HUES64 (cell line): ENCODE data around the gene GAPDHS. TPM values are rescaled to one million over a fixed set of nuclear protein-coding genes. Genes with fewer than 3 reads are reported as not detected.

Experiments used
- H3K27ac ChIP-seq: 2 replicates; pipeline ENCODE4 v1.7.0; 2013; ENCODE audit warnings: low read depth, low read length, inconsistent platforms
- H3K27me3 ChIP-seq: 2 replicates; pipeline ENCODE4 v1.6.1; 2013; ENCODE audit warnings: mild to moderate bottlenecking, low read length; ENCODE audit not compliant: insufficient read depth
- H3K36me3 ChIP-seq: 2 replicates; pipeline ENCODE4 v1.6.1; 2013; ENCODE audit warnings: mild to moderate bottlenecking, low read length; ENCODE audit not compliant: insufficient read depth
- H3K4me1 ChIP-seq: 2 replicates; pipeline ENCODE4 v1.6.1; 2013; ENCODE audit warnings: mild to moderate bottlenecking, low read length, moderate library complexity; ENCODE audit not compliant: insufficient read depth
- H3K4me3 ChIP-seq: 2 replicates; pipeline ENCODE4 v1.5.1; 2013; ENCODE audit warnings: mild to moderate bottlenecking, low read length, moderate library complexity
- H3K9ac ChIP-seq: 2 replicates; pipeline ENCODE4 v1.6.1; 2013; ENCODE audit warnings: mild to moderate bottlenecking, low read depth, low read length
- H3K9me3 ChIP-seq: 2 replicates; pipeline ENCODE4 v1.6.1; 2013; ENCODE audit warnings: low read depth, low read length; ENCODE audit not compliant: insufficient read depth
- WGBS: fragments of 150-250, 120-280 bp; methylation state at CpG from one replicate; pipeline ENCODE4 v1.1.7; 2013; ENCODE audit warnings: missing lambda C conversion rate; 5-methylcytosine and 5-hydroxymethylcytosine counted together
- polyA plus RNA-seq, 2 experiments: library from polyadenylated mRNA; stranded (reverse); fragments of 50-300 nt; gene quantifications; one replicate each; pipeline ENCODE4 v1.2.3, GENCODE V29; 2013

The GAPDHS gene
- polyA plus RNA-seq (2013, experiment 1 of 2), result not detected
- not detected for polyA plus RNA-seq (2013, experiment 2 of 2)

- H3K9ac ChIP-seq, result no peak within 1 kb of the TSS
- no peaks in the 10 kb centered on the region for H3K27me3 ChIP-seq
- H3K4me1 ChIP-seq, result peaks cover 8% of the 10 kb centered on the region; the same call in 1 of the 2 replicates
- no peak within 1 kb of the TSS for H3K27ac ChIP-seq
- no peaks in the 10 kb centered on the region for H3K36me3 ChIP-seq
- H3K9me3 ChIP-seq, result no peaks in the 10 kb centered on the region
- 89% methylated on average over 38 of the region's 39 CpGs for WGBS
- H3K4me3 ChIP-seq, result no peak within 1 kb of the TSS; the same call in 1 of the 2 replicates
These were observed at the start of gene GAPDHS for GRCh38 chr19:35533201-35533821. Gene GAPDHS, plus strand, starts transcription at chr19:35533456. Its CDS starts 72 bp downstream, at chr19:35533528.

GRCh38 chr19:35484252-35485036, 48.8 kb upstream of the GAPDHS start:
- Histone ChIP-seq H3K4me3 (no peak overlapping the region), H3K36me3 (no peaks in the 10 kb centered on the region), H3K27me3 (0 out of 2 replicates have a peak, but pooled peaks cover 2% of the 10 kb centered on the region), H3K9me3 (no peaks in the 10 kb centered on the region), H3K4me1 (no peaks in the 10 kb centered on the region), H3K27ac (no peak overlapping the region), H3K9ac (no peak overlapping the region)
- WGBS, result 75% methylated on average over 7 of the region's 7 CpGs

- Histone ChIP-seq H3K36me3 (no peaks in the 10 kb centered on the region), H3K9me3 (no peaks in the 10 kb centered on the region), H3K27ac (no peak overlapping the region), H3K4me1 (no peaks in the 10 kb centered on the region), H3K9ac (no peak overlapping the region), H3K4me3 (no peak overlapping the region), H3K27me3 (0 out of 2 replicates have a peak, but pooled peaks cover 2% of the 10 kb centered on the region)
- WGBS, result 88% methylated on average over 3 of the region's 3 CpGs
These were observed 47.0 kb upstream of the GAPDHS start for GRCh38 chr19:35486268-35486708.

- H3K4me3 ChIP-seq, result no peak overlapping the region
- H3K9ac ChIP-seq, result no peak overlapping the region
- H3K4me1 ChIP-seq, result no peaks in the 10 kb centered on the region
- no peaks in the 10 kb centered on the region for H3K36me3 ChIP-seq
- H3K9me3 ChIP-seq, result no peaks in the 10 kb centered on the region
- 0 out of 2 replicates have a peak, but pooled peaks cover 2% of the 10 kb centered on the region for H3K27me3 ChIP-seq
- H3K27ac ChIP-seq, result no peak overlapping the region
- 95% methylated on average over 10 of the region's 10 CpGs for WGBS
These were observed 45.5 kb upstream of the GAPDHS start for GRCh38 chr19:35487656-35488182.

GRCh38 chr19:35488677-35489076, 44.6 kb upstream of the GAPDHS start:
- Histone ChIP-seq H3K27me3 (0 out of 2 replicates have a peak, but pooled peaks cover 2% of the 10 kb centered on the region), H3K27ac (no peak overlapping the region), H3K4me3 (no peak overlapping the region), H3K4me1 (no peaks in the 10 kb centered on the region), H3K9ac (no peak overlapping the region), H3K9me3 (no peaks in the 10 kb centered on the region), H3K36me3 (no peaks in the 10 kb centered on the region)
- WGBS, result 91% methylated on average over 16 of the region's 16 CpGs

- 86% methylated on average over 9 of the region's 9 CpGs for whole genome bisulfite sequencing
- Histone ChIP-seq H3K27ac (no peak within 1 kb of the TSS), H3K36me3 (no peaks in the 10 kb centered on the region), H3K9me3 (no peaks in the 10 kb centered on the region), H3K9ac (no peak within 1 kb of the TSS), H3K4me3 (no peak within 1 kb of the TSS), H3K4me1 (no peaks in the 10 kb centered on the region), H3K27me3 (0 out of 2 replicates have a peak, but pooled peaks cover 2% of the 10 kb centered on the region)
These were observed 42.9 kb upstream of the GAPDHS start, which contains the start of gene KRTDAP for GRCh38 chr19:35490364-35490763. Gene KRTDAP, minus strand, starts transcription at chr19:35490464. Its CDS starts 22 bp downstream, at chr19:35490442.

- 93% methylated on average over 9 of the region's 9 CpGs for whole genome bisulfite sequencing
- H3K4me3 ChIP-seq, result no peak overlapping the region
- H3K27ac ChIP-seq, result no peak overlapping the region
- no peaks in the 10 kb centered on the region for H3K36me3 ChIP-seq
- no peak overlapping the region for H3K9ac ChIP-seq
- H3K4me1 ChIP-seq, result no peaks in the 10 kb centered on the region
- H3K9me3 ChIP-seq, result no peaks in the 10 kb centered on the region
- H3K27me3 ChIP-seq, result no peaks in the 10 kb centered on the region
These were observed 41.4 kb upstream of the GAPDHS start for GRCh38 chr19:35491836-35492360.

GRCh38 chr19:35493971-35494370, 39.3 kb upstream of the GAPDHS start:
- no peak overlapping the region for H3K9ac ChIP-seq
- no peaks in the 10 kb centered on the region for H3K4me1 ChIP-seq
- no peak overlapping the region for H3K4me3 ChIP-seq
- no peak overlapping the region for H3K27ac ChIP-seq
- no peaks in the 10 kb centered on the region for H3K27me3 ChIP-seq
- no peaks in the 10 kb centered on the region for H3K9me3 ChIP-seq
- 89% methylated on average over 9 of the region's 9 CpGs for WGBS
- H3K36me3 ChIP-seq, result peaks cover 15% of the 10 kb centered on the region

GRCh38 chr19:35495107-35496064, 37.9 kb upstream of the GAPDHS start:
- H3K9me3 ChIP-seq, result no peaks in the 10 kb centered on the region
- H3K4me1 ChIP-seq, result no peaks in the 10 kb centered on the region
- H3K9ac ChIP-seq, result no peak overlapping the region
- 36% methylated on average over 30 of the region's 30 CpGs for WGBS
- no peaks in the 10 kb centered on the region for H3K27me3 ChIP-seq
- H3K27ac ChIP-seq, result no peak overlapping the region
- H3K4me3 ChIP-seq, result no peak overlapping the region
- peaks cover 29% of the 10 kb centered on the region for H3K36me3 ChIP-seq

GRCh38 chr19:35497406-35497805, 35.9 kb upstream of the GAPDHS start:
- Histone ChIP-seq H3K36me3 (peaks cover 47% of the 10 kb centered on the region), H3K4me1 (no peaks in the 10 kb centered on the region), H3K27me3 (no peaks in the 10 kb centered on the region), H3K9me3 (no peaks in the 10 kb centered on the region), H3K4me3 (no peak overlapping the region), H3K9ac (no peak overlapping the region), H3K27ac (no peak overlapping the region)
- whole genome bisulfite sequencing, result 91% methylated on average over 14 of the region's 14 CpGs
